CMK (cell line): Measurements from ENCODE around the gene MED15.

Source experiments
- DNase-seq: peaks from one replicate; pipeline ENCODE4 v3.0.0-alpha.2; 2010; ENCODE audit warnings: low read depth

The MED15 gene

DNA sequence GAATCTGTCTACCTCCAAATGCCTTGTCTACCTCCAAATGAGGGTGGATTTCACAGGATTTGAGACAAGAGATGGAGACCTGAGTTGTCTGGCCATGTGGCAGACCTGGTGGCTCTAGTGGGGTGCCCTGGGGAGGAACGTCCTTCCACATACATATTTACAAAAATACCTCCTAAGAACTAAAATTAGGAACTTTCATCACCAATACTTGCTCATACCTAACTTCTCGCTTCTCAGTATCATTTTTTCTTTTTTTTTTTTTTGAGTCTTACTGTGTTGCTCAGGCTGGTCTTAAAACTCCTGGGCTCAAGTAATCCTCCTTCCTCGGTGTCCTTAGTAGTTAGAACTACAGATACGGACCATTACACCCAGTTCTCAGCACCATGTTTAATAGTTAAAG, 117.9 kb downstream of the MED15 start:
- DNase-seq: no peak

DNA sequence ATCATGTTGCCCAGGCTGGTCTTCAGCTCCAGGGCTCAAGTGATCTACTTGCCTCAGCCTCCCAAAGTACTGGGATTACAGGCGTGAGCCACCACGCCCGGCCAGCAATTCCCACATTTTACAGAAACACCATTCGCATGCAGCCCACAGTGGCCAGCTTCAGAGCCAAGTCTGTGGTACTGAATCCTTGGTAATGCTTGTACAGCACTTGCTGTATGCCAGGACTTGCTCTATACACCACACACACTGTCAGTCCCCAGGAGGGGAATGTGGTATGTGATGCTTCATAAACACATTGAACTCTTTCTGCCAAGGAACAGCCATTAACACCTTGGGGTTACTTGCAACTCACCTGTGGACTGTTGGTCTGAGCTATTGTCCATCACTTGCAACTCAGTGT, 119.4 kb downstream of the MED15 start:
- DNase-seq: no peak

DNA sequence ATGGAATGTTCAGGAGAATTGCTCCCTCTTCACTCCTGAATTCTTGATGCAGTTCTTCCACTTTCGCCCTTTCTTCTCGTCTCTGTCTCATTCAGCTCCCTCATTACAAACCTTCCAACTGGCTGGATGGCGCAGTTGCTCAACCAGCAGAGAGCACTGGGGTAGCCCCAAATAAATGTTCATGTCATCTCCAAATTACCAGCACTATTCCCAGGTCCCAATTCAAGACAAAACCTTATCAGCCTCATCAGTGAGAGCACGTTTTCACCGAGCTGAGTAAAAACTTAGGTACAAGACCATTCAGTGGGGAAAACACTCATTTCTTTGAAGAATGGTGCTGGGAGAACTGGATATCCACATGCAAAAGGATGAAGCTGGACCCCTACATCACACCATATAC, 120.0 kb downstream of the MED15 start:
- DNase-seq: no peak

DNA sequence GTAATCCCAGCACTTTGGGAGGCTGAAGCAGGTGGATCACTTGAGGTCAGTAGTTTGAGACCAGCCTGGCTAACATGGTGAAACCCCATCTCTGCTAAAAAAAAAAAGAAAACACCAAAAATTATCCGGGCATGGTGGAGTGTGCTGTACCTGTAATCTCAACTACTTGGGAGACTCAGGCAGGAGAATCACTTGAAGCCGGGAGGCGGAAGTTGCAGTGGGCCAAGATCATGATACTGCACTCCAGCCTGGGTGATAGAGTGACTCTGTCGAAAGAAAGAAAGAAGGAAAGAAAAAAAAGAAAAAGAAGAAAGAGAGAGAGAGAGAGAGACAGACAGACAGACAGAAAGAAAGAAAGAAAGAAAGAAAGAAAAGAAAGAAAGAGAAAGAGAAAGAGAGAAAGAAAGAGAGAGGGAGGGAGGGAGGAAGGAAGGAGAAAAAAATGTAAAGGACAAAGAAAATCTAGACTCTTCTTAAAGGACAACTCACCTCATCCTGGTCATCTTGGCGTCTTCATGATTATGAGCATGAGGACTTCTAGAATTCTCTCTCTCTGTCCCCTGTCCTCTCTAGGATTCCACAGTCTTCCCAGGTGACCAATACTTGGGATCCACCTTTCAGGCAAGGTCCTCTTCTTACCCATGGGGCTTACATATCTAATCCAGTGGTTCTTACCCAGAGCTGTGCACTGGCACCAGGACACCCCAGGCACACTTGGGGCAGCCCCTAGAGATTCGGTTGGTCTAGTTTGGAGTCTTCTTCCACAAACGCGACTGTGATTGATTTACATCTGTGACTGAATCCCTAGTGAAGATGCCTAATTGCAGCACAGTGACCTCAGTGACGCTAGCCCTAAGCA, 120.9 kb downstream of the MED15 start:
- DNase-seq: no peak

DNA sequence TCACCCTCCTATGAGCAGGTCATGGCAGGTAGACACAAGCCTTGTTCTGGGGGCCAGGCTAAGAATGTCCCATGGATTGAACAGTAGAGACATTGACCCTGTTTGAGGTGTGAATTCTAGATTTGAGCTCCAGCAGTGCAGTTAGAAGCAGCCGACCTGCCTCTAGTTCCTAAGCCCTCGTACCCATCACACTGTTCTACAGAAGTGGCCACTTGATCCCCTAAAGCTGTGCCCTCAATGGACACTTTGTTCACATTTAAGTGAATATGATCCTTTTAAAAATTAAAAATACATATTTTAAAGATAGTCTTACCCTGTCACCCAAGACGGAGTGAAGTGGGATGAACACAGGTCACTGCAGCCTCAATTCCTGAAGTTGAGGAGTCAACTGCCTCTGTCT, 122.0 kb downstream of the MED15 start:
- no peak for DNase-seq

DNA sequence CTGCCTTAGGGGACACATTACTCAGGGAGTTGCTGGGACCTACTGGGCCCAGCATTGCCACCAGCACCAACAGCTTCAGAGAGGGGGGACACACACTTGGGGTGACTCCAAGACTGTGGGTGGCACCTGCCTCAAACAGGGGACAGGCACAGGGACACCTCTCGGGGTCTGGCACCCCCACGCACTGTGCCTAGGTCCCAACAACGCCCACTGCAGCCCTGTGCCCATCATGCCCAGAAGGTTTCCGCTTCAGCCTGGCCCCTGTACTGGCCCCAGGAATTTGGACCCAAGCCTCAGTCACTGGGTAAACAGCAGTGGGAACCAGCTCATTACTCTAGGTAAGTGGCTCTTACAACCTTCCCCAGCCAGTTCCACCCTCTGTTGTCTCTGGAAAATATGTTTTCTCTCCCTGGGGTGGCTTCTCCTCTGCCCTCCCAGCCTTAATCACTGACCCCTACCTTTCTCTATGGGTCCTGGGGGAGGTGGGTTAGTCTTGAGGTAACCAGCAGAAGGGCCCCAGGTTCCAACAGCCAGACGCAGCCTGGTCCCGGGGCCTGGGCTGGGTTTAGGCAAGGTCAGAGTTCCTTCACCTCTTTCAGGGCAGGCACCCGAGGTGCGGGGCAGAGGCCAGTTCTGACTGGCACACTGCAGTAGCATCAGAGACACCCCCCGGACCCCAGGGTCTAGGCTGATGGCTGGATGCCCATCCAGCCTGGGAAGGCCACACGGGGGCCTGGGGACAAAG, 123.6 kb downstream of the MED15 start:
- no peak for DNase-seq

DNA sequence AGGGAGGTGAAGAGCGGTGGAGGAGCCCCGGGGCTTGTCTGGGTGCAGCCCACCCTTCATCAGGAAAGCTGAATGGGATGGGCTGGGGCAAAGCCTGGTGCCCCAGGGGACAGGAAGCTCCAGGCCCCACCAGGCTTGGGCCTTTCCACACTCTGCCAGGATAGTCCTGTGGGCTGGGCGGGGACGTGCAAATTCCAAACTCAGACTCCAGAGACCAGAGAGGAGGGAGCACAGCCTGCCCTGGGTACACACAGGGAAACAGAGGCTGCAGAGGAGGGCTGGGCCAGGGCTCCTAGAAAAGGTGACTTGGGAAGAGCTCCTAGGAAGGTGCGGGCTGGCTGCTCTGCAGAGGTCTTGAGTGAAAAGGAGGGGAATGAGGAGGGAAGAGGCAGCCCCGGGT, 124.7 kb downstream of the MED15 start:
- DNase-seq: no peak

DNA sequence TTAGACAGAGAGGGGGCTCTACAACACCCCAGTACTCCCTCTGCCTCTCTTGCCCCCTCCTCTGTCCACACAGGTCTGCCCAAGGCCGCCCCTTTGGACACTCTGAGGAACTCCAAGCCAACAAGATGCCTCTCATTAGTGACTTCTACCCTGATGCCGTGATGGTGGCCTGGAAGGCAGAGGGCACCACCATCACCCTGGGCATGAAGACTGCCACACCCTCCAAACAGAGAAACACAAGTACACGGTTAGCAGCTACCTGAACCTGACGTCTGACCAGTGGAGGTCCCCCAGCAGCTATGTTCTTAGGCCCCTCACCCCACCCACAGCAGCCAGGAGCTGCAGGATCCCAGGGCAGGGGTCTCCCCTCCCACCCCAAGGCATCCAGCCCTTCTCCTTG, 125.1 kb downstream of the MED15 start:
- DNase-seq: no peak

DNA sequence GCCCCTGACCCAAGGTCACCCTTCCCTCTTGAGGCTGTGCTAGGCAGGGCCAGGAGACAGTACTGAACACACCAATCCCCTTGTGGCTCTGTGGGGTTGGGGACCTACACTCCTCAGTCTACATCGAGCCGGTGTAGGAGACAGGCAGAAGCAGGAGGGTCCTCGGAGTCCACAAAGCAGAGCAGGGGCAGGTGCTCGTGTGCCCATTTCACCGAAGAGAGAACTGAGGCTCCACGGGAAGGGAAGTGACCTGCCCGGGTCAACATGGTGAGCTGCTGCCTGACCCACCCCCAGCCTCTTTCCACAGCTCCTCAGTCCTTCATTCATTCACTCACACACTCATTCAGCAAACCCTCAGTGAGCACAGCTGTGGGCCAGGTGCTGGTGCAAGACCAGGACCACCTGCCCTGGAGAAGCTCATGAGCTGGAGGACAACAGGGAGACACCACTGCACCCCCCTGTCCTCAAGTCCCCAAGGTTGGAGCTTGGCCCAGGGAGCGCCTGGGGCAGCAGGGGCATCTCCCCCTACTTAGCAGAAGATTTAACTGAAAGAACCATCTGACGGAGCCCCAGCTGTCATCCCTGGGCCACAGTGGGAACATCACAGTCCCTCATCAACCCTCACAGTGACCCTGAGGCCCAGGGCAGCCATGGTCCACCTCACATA, 127.3 kb downstream of the MED15 start:
- no peak for DNase-seq

DNA sequence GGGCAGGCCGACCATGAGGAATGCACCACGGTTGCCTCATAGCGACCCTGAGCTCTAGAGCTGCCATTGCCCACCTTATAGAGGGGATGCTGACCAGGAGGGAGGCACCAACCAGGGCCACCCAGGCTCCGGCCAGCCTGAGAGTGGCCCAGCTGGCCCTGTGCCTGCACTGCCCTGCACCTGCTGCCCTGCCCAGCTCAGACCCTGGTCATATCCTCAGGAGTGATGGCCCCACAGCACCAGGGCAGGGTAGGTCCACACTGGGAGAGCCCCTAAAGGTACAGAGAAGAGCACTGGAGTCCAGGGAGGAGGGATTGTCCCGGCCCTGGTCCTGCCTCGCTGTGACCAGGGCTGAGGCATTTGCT, 127.8 kb downstream of the MED15 start:
- no peak for DNase-seq

DNA sequence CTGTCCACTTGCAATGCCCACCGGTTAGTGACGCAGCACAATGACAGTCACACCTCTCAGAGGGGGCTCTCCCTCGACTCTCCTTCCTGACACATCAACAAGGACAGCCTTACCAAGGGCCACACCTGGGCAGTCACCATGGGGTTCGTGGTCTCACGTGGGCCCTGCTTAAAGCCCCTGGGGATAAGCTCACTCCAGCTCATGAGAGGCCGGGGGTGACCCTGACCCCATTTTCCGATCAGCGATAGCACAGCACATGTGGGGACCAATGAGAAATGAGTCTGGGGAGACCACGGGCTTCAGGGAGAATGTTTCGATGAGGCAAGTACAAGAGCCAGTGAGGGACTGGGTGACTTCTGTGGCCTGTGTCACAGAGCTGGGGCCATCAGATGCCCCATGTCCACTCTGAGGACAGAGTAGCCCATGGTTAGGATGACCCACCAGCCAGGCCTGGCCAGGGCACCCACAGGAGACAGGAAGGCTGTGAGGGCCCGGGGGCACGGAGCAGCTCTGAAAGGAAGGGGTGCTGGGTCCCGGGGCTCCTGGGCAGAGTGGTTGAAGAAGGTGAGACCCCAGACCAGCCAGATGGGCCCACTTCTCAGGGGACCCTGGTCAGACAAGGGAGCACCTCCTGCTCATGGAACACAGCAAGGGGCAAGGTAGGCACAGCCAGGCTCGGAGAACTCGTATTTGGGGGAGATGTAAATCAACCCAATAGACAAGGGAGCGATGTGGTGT, 128.8 kb downstream of the MED15 start:
- no peak for DNase-seq

DNA sequence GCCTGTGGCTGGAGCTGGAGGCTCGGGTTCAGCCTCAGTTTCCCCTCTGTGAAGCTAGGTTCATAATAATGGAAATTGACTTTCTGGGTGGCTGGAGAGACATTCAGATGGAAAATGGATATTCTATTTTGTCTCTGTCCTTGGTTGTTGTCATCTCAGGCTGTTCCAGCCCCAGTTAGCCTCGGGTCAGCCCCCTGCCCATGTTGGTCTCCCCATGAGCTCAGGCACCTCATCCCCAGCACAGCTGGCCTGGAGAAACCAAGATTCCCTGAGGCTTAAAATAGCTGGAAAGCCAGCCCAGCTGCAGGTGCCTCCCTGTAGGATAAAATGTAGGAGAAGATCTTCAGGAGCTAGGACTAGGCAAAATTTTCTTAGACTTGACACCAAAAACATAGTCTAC, 129.5 kb downstream of the MED15 start:
- DNase-seq: no peak
